K562 (cell line): ENCODE data around the gene TBC1D25. TPM values are rescaled to one million over a fixed set of nuclear protein-coding genes. Genes with fewer than 3 reads are reported as not detected.

Experiments used
- ATF3 ChIP-seq, 2 experiments: fragments of 450-650 bp in 1 of 2; sonication (generic) in 1 of 2; formaldehyde crosslinking in 1 of 2; IDR thresholded peaks in 1 of 2; conservative IDR thresholded peaks in 1 of 2; 2 replicates each; pipeline versions ENCODE4 v1.6.1 to v1.8.1; 2016 to 2023; ENCODE audit warnings: mild to moderate bottlenecking in 2 of 2, moderate library complexity in 2 of 2, inconsistent platforms in 1 of 2, missing genetic modification reagents in 1 of 2
- MAFG ChIP-seq: fragments of 450-650 bp; conservative IDR thresholded peaks from 2 replicates; pipeline ENCODE4 v1.6.1; 2016; ENCODE audit warnings: missing genetic modification characterization, missing compliant biosample characterization
- MECOM ChIP-seq: fragments of 250-450 bp; sonication (Bioruptor Pico); IDR thresholded peaks from 2 replicates; pipeline ENCODE4 v1.8.0; 2022; ENCODE audit warnings: inconsistent platforms
- NCOR1 ChIP-seq: fragments of 450-650 bp; IDR thresholded peaks from 2 replicates; pipeline ENCODE4 v1.6.1; 2016; ENCODE audit warnings: mild to moderate bottlenecking, moderate library complexity
- TCF7L2 ChIP-seq: fragments of 150-350 bp; IDR thresholded peaks from 2 replicates; pipeline ENCODE4 v1.6.1; 2016; ENCODE audit warnings: low read depth, mild to moderate bottlenecking, low read length, moderate library complexity
- ZNF134 ChIP-seq: fragments of 250-450 bp; sonication (Bioruptor Pico); conservative IDR thresholded peaks from 2 replicates; pipeline ENCODE4 v1.4.0; 2020
- ZNF253 ChIP-seq: fragments of 250-450 bp; sonication (Bioruptor Pico); conservative IDR thresholded peaks from 2 replicates; pipeline ENCODE4 v1.6.1; 2021; ENCODE audit warnings: mild to moderate bottlenecking
- ZNF282 ChIP-seq: sonication (generic); formaldehyde crosslinking; IDR thresholded peaks from 2 replicates; pipeline ENCODE4 v1.8.1; 2023; ENCODE audit warnings: missing genetic modification reagents
- polyA plus RNA-seq, 8 experiments: library from polyadenylated mRNA; depleted of rRNA in 4 of 8; stranded (reverse) in 5 of 8; unstranded in 3 of 8; fragments of >200 nt; fragmentation: Nextera tagmentation in 2 of 8; fragmentation: Illumina TruSeq in 1 of 8; extraction: Ambion mirVana in 2 of 8; extraction: Trizol in 1 of 8; gene quantifications; 2 replicates each; pipeline versions ENCODE4 v1.2.1 to v1.2.3, GENCODE V29; 2011 to 2014; ENCODE audit warnings: inconsistent platforms in 1 of 8, missing spikeins in 1 of 8
- total RNA-seq, 7 experiments: library from RNA; depleted of rRNA in 6 of 7; stranded (reverse); fragments of >200 nt in 6 of 7; fragmentation: Illumina TruSeq in 2 of 7; extraction: Trizol in 2 of 7; gene quantifications; 2 replicates each; pipeline versions ENCODE4 v1.2.1 to v1.2.3, GENCODE V29; 2011 to 2021; ENCODE audit warnings: low replicate concordance in 1 of 7
- TF ChIP-seq, protein P1 (sequence below): fragments of 450-650 bp; IDR thresholded peaks from 2 replicates; pipeline ENCODE4 v1.6.1; 2016; ENCODE audit warnings: mild to moderate bottlenecking, moderate library complexity
- TF ChIP-seq, protein P2 (sequence below): fragments of 450-650 bp; IDR thresholded peaks from 2 replicates; pipeline ENCODE4 v1.6.1; 2018; ENCODE audit warnings: mild to moderate bottlenecking, low read depth; ENCODE audit not compliant: partially characterized antibody

TBC1D25 gene
- total and polyA plus RNA-seq, 9 of the 15 experiments (the other 6 are each of a cell fraction or from before 2014, with no cell fraction given) = 0.62 to 10.6 (median 3.9) TPM

DNA sequence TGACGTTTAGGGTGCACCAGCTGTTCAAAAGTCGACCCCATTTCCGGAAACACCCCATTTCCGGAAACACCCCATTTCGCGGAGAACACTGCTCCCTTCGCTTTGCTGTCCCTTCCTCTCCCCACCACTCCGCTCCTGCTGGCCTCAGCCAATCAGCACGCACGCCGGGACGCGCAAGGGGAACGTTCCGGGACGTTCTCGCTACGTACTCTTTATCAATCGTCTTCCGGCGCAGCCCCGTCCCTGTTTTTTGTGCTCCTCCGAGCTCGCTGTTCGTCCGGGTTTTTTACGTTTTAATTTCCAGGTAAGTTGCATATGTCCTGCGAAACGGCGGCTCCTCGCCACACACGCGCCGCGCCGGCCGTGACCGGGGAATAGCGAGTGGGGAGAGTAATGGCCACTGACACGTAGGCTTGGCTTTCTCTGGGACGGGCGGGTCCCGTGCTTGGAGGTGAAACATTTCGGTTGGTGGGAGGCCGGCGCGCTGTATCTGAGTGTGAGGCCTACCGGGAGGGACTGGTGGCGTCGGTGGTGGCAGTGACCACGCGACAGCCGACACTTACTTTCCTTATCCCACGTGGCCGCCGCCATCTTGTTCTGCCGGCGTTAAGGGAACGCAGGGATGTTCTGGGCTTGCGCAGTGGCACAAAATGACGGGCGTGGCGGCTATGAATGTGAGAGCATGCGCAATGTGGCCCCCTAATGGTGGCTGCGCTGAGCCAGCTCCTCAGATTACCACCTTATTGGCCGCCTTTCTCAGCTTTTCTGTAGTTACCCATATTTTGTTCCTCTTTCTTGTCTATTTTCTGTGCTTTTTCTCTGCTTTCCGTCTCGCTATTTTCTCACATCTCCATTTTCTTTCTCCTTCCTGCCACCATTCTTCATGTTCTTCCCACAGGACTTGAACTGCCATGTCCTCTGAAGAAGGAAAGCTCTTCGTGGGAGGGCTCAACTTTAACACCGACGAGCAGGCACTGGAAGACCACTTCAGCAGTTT is 35.1 kb downstream of the TBC1D25 start, which contains the start of gene RBM3 (continued):
- TF ChIP-seq, protein P1, sequence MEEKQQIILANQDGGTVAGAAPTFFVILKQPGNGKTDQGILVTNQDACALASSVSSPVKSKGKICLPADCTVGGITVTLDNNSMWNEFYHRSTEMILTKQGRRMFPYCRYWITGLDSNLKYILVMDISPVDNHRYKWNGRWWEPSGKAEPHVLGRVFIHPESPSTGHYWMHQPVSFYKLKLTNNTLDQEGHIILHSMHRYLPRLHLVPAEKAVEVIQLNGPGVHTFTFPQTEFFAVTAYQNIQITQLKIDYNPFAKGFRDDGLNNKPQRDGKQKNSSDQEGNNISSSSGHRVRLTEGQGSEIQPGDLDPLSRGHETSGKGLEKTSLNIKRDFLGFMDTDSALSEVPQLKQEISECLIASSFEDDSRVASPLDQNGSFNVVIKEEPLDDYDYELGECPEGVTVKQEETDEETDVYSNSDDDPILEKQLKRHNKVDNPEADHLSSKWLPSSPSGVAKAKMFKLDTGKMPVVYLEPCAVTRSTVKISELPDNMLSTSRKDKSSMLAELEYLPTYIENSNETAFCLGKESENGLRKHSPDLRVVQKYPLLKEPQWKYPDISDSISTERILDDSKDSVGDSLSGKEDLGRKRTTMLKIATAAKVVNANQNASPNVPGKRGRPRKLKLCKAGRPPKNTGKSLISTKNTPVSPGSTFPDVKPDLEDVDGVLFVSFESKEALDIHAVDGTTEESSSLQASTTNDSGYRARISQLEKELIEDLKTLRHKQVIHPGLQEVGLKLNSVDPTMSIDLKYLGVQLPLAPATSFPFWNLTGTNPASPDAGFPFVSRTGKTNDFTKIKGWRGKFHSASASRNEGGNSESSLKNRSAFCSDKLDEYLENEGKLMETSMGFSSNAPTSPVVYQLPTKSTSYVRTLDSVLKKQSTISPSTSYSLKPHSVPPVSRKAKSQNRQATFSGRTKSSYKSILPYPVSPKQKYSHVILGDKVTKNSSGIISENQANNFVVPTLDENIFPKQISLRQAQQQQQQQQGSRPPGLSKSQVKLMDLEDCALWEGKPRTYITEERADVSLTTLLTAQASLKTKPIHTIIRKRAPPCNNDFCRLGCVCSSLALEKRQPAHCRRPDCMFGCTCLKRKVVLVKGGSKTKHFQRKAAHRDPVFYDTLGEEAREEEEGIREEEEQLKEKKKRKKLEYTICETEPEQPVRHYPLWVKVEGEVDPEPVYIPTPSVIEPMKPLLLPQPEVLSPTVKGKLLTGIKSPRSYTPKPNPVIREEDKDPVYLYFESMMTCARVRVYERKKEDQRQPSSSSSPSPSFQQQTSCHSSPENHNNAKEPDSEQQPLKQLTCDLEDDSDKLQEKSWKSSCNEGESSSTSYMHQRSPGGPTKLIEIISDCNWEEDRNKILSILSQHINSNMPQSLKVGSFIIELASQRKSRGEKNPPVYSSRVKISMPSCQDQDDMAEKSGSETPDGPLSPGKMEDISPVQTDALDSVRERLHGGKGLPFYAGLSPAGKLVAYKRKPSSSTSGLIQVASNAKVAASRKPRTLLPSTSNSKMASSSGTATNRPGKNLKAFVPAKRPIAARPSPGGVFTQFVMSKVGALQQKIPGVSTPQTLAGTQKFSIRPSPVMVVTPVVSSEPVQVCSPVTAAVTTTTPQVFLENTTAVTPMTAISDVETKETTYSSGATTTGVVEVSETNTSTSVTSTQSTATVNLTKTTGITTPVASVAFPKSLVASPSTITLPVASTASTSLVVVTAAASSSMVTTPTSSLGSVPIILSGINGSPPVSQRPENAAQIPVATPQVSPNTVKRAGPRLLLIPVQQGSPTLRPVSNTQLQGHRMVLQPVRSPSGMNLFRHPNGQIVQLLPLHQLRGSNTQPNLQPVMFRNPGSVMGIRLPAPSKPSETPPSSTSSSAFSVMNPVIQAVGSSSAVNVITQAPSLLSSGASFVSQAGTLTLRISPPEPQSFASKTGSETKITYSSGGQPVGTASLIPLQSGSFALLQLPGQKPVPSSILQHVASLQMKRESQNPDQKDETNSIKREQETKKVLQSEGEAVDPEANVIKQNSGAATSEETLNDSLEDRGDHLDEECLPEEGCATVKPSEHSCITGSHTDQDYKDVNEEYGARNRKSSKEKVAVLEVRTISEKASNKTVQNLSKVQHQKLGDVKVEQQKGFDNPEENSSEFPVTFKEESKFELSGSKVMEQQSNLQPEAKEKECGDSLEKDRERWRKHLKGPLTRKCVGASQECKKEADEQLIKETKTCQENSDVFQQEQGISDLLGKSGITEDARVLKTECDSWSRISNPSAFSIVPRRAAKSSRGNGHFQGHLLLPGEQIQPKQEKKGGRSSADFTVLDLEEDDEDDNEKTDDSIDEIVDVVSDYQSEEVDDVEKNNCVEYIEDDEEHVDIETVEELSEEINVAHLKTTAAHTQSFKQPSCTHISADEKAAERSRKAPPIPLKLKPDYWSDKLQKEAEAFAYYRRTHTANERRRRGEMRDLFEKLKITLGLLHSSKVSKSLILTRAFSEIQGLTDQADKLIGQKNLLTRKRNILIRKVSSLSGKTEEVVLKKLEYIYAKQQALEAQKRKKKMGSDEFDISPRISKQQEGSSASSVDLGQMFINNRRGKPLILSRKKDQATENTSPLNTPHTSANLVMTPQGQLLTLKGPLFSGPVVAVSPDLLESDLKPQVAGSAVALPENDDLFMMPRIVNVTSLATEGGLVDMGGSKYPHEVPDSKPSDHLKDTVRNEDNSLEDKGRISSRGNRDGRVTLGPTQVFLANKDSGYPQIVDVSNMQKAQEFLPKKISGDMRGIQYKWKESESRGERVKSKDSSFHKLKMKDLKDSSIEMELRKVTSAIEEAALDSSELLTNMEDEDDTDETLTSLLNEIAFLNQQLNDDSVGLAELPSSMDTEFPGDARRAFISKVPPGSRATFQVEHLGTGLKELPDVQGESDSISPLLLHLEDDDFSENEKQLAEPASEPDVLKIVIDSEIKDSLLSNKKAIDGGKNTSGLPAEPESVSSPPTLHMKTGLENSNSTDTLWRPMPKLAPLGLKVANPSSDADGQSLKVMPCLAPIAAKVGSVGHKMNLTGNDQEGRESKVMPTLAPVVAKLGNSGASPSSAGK = peak; percentile 91
- TF ChIP-seq ATF3 (IDR thresholded peaks at IDR 0.05) (no peak), ATF3 (CRISPR knock-in tag; conservative IDR thresholded peaks at IDR 0.05) (no peak), ZNF134 (CRISPR knock-in tag) (no peak), MAFG (tag) (no peak), MECOM (CRISPR knock-in tag) (no peak), TCF7L2 (no peak), NCOR1 (peak; percentile 6; the same call in 1 of the 2 replicates), ZNF253 (CRISPR knock-in tag) (no peak), ZNF282 (CRISPR knock-in tag) (no peak)
- TF ChIP-seq, protein P2, sequence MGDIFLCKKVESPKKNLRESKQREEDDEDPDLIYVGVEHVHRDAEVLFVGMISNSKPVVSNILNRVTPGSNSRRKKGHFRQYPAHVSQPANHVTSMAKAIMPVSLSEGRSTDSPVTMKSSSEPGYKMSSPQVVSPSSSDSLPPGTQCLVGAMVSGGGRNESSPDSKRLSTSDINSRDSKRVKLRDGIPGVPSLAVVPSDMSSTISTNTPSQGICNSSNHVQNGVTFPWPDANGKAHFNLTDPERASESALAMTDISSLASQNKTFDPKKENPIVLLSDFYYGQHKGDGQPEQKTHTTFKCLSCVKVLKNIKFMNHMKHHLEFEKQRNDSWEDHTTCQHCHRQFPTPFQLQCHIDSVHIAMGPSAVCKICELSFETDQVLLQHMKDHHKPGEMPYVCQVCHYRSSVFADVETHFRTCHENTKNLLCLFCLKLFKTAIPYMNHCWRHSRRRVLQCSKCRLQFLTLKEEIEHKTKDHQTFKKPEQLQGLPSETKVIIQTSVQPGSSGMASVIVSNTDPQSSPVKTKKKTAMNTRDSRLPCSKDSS = no peak
